ENCODE measurements around the gene ANLN.
"Not testable (repeated sequence)": the region's sequence is repeated elsewhere in the genome, so short reads cannot be mapped to it uniquely, and the experiment has no call there.

The ANLN gene

DNA sequence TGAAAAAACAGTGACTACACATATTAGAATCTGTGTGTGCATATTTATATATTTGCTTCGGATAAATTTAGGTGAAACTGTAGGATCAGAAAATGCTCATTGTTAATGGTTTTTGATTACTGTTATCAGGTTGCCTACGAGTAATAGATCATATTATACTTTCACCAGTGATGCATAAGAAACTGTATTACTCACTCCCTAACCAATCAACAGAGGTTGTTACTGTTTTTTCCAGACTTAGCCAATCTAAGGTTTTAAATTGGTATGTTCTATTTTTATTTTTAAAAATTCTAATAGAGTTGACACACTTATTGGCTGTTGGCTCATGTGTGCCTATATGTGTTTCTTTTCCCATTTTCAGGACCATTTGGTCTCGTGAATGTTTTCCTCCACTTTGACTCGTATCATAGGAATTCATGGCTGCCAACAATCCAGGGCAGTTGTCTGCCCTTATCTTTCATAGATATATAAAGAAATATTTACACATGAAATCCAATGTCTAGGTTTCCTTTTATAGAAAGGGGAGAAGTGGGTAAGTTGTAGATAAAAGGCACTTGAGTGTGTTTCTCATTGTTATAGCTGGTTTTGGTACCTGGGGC is 59.2 kb downstream of the ANLN start:
- Histone ChIP-seq H3K9me3 (no peaks in the 10 kb centered on the region), H3K27me3 (ENCODE audit: low read depth) (no peaks in the 10 kb centered on the region), H3K4me3 (no peak overlapping the region), H3K4me1 (peaks cover 2% of the 10 kb centered on the region; the same call in 1 of the 2 replicates), H3K36me3 (replicated peaks) (peaks cover 76% of the 10 kb centered on the region)
- in situ Hi-C loops (cut with MboI; ENCODE audit: low sequenced_read_pairs): no loop called here
- no peak for DNase-seq (ENCODE audit: low spot score in 2 of 2)

- H3K9me3 ChIP-seq: no peaks in the 10 kb centered on the region
- no peaks in the 10 kb centered on the region for H3K27me3 ChIP-seq (ENCODE audit: low read depth)
- peaks cover 80% of the 10 kb centered on the region for H3K36me3 ChIP-seq (replicated peaks)
- in situ Hi-C loops (cut with MboI; ENCODE audit: low sequenced_read_pairs): no loop called here
- H3K4me1 ChIP-seq: peaks cover 2% of the 10 kb centered on the region; the same call in 1 of the 2 replicates
- H3K4me3 ChIP-seq: no peak overlapping the region
- no peak for DNase-seq (ENCODE audit: low spot score in 2 of 2)
Observed at GRCh38 chr7:36449685-36450084, 60.0 kb downstream of the ANLN start.

- Histone ChIP-seq H3K4me3 (no peak overlapping the region), H3K9me3 (no peaks in the 10 kb centered on the region), H3K36me3 (replicated peaks) (peaks cover 56% of the 10 kb centered on the region), H3K27me3 (ENCODE audit: low read depth) (no peaks in the 10 kb centered on the region), H3K4me1 (peaks cover 2% of the 10 kb centered on the region; the same call in 1 of the 2 replicates)
- in situ Hi-C loops (cut with MboI; ENCODE audit: low sequenced_read_pairs): no loop called here
- DNase-seq (ENCODE audit: low spot score in 2 of 2): no peak
Observed at GRCh38 chr7:36453769-36454168, 64.1 kb downstream of the ANLN start.

DNA sequence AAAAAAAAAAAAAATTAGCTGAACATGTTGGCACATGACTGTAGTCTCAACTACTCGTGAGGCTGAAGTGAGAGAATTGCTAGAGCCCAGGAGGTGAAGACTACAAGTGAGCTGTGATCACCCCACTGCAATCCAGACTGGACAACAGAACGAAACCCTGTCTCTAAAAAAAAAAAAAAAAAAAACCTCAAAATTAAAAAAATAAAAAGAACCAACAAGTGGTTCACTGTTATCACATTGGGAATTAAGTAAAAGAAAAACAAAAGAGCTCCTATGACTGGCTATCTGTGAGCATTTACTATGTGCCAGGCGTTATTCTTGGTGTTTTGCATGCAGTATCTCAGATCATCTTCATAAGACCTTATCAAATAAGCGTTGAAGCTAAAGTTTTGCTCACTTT is 66.0 kb downstream of the ANLN start:
- Histone ChIP-seq H3K4me1 (peaks cover 2% of the 10 kb centered on the region; the same call in 1 of the 2 replicates), H3K27me3 (ENCODE audit: low read depth) (no peaks in the 10 kb centered on the region), H3K36me3 (replicated peaks) (peaks cover 37% of the 10 kb centered on the region), H3K4me3 (no peak overlapping the region), H3K9me3 (no peaks in the 10 kb centered on the region)
- no peak for DNase-seq (ENCODE audit: low spot score in 2 of 2)
- in situ Hi-C loops (cut with MboI; ENCODE audit: low sequenced_read_pairs): no loop called here

GRCh38 chr7:36456138-36456537 is 66.5 kb downstream of the ANLN start:
- no peaks in the 10 kb centered on the region for H3K9me3 ChIP-seq
- no peaks in the 10 kb centered on the region for H3K27me3 ChIP-seq (ENCODE audit: low read depth)
- in situ Hi-C loops (cut with MboI; ENCODE audit: low sequenced_read_pairs): no loop called here
- no peak for DNase-seq (ENCODE audit: low spot score in 2 of 2)
- no peak overlapping the region for H3K4me3 ChIP-seq
- H3K36me3 ChIP-seq (replicated peaks): peaks cover 32% of the 10 kb centered on the region
- H3K4me1 ChIP-seq: peaks cover 2% of the 10 kb centered on the region; the same call in 1 of the 2 replicates

DNA sequence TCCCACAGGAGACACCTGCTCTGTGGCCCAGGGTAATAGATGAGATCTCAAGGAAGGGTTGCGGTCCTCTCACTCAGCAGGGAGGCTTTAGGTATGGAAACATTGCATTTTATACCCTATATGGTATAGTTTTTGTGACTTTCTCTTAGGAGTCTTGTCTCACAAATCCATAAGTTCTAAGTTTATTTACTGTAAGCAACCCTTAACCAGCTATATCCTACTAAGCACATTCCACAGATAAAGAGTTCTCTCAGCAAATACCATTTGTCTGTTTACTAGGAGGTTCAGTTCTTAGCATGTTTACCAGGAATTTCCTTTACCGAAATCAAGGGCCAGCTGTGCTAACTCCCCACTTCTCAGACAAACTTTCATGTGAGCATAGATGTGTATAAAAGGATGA is 66.9 kb downstream of the ANLN start:
- DNase-seq (ENCODE audit: low spot score in 2 of 2): no peak
- Histone ChIP-seq H3K4me1 (peaks cover 2% of the 10 kb centered on the region; the same call in 1 of the 2 replicates), H3K36me3 (replicated peaks) (peaks cover 28% of the 10 kb centered on the region), H3K9me3 (no peaks in the 10 kb centered on the region), H3K4me3 (no peak overlapping the region), H3K27me3 (ENCODE audit: low read depth) (no peaks in the 10 kb centered on the region)
- in situ Hi-C loops (cut with MboI; ENCODE audit: low sequenced_read_pairs): no loop called here

- Histone ChIP-seq H3K4me1 (no peaks in the 10 kb centered on the region), H3K9me3 (no peaks in the 10 kb centered on the region), H3K27me3 (ENCODE audit: low read depth) (no peaks in the 10 kb centered on the region), H3K4me3 (no peak overlapping the region), H3K36me3 (replicated peaks) (no peaks in the 10 kb centered on the region; the same call in 1 of the 2 replicates)
- DNase-seq (ENCODE audit: low spot score in 2 of 2): no peak
- in situ Hi-C loops (cut with MboI; ENCODE audit: low sequenced_read_pairs): no loop called here
Observed at GRCh38 chr7:36459236-36459960, 69.7 kb downstream of the ANLN start.

DNA sequence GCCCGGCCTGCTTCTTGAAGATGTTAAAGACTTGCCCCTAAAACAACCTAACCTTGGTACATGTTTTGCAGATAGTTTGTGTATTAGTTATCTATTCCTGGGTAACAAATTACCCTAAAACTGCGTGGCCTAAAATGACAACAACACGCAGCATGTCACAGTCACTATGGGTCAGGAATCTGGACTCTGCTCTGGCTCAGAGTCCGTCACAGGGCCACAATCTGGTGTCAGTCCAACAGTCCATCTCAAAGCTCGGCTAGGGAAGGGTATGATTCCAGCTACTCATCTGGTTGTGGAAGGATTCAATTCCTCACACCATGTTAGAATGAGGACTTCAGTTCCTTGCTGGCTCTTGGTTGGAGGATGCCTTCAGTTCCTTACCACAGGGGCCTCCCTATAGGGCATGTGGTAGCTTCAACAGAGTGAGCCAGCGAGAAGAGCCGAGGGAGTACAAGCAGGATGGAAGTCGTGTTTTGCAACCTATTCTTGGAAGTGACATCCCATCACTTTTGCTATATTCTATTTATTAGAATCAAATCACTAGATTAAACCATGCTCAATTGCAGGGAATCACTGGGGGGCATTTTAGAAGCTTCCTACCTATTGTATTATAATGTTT is 71.3 kb downstream of the ANLN start:
- Histone ChIP-seq H3K27me3 (ENCODE audit: low read depth) (no peaks in the 10 kb centered on the region), H3K9me3 (no peaks in the 10 kb centered on the region), H3K4me3 (no peak overlapping the region), H3K4me1 (no peaks in the 10 kb centered on the region), H3K36me3 (replicated peaks) (no peaks in the 10 kb centered on the region)
- in situ Hi-C loops (cut with MboI; ENCODE audit: low sequenced_read_pairs): no loop called here
- no peak for DNase-seq (ENCODE audit: low spot score in 2 of 2)

GRCh38 chr7:36462551-36463137 is 73.0 kb downstream of the ANLN start:
- Histone ChIP-seq H3K36me3 (replicated peaks) (no peaks in the 10 kb centered on the region), H3K4me3 (no peak overlapping the region), H3K27me3 (ENCODE audit: low read depth) (no peaks in the 10 kb centered on the region), H3K9me3 (no peaks in the 10 kb centered on the region), H3K4me1 (no peaks in the 10 kb centered on the region)
- DNase-seq (ENCODE audit: low spot score in 2 of 2): no peak
- in situ Hi-C loops (cut with MboI; ENCODE audit: low sequenced_read_pairs): no loop called here

GRCh38 chr7:36464271-36464670 is 74.6 kb downstream of the ANLN start:
- H3K9me3 ChIP-seq: no peaks in the 10 kb centered on the region
- in situ Hi-C loops (cut with MboI; ENCODE audit: low sequenced_read_pairs): no loop called here
- no peaks in the 10 kb centered on the region for H3K27me3 ChIP-seq (ENCODE audit: low read depth)
- no peak for DNase-seq (ENCODE audit: low spot score in 2 of 2)
- no peak overlapping the region for H3K4me3 ChIP-seq
- H3K36me3 ChIP-seq (replicated peaks): no peaks in the 10 kb centered on the region
- H3K4me1 ChIP-seq: no peaks in the 10 kb centered on the region

GRCh38 chr7:36466001-36466400 is 76.3 kb downstream of the ANLN start:
- H3K9me3 ChIP-seq; H3K4me3 ChIP-seq; DNase-seq (ENCODE audit: low spot score in 2 of 2); in situ Hi-C loops (cut with MboI; ENCODE audit: low sequenced_read_pairs); H3K36me3 ChIP-seq (replicated peaks); H3K4me1 ChIP-seq; H3K27me3 ChIP-seq (ENCODE audit: low read depth): not testable (repeated sequence)

DNA sequence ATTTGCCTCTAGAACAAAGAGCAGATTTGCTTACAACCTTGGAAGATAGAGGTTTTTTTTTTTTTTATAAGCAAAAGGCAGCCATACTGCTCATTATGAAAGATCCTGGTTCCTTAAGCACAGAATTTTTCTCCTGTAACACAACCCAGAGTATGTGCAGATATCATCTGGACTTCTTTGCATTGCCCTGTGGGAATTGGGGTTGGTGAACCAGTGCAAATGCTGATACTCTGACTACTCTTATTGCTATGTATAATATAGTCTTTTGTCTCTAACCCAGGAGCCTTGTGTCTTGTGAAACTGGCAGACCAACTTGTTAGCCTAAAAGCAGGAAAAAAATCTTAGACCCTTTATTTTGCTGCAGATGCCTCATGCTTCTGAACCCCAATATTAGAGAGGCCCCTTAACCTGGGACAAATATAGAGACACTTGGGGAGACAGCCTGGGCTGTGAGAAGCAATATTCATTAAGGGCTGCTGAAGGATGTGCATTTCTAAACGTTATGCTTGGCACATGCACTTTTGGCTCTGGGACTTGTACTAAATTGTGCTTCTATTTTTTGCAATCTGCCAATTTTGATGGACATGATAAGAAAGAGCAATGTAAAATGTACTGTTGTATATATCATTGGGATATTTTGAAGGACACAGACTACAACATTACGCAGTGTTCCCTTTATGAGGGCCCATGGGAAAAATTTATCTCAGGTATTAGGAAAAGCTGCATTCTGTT is 78.9 kb downstream of the ANLN start:
- in situ Hi-C loops (cut with MboI; ENCODE audit: low sequenced_read_pairs): no loop called here
- no peak overlapping the region for H3K4me3 ChIP-seq

GRCh38 chr7:36469236-36469635 is 79.6 kb downstream of the ANLN start:
- no peak for DNase-seq (ENCODE audit: low spot score in 2 of 2)
- H3K9me3 ChIP-seq: no peaks in the 10 kb centered on the region
- in situ Hi-C loops (cut with MboI; ENCODE audit: low sequenced_read_pairs): no loop called here
- no peaks in the 10 kb centered on the region for H3K27me3 ChIP-seq (ENCODE audit: low read depth)
- no peak overlapping the region for H3K4me3 ChIP-seq
- no peaks in the 10 kb centered on the region for H3K36me3 ChIP-seq (replicated peaks)
- H3K4me1 ChIP-seq: no peaks in the 10 kb centered on the region

More for the DNA sequence above, 78.9 kb downstream of the ANLN start:
- Histone ChIP-seq H3K4me1 (no peaks in the 10 kb centered on the region), H3K36me3 (replicated peaks) (no peaks in the 10 kb centered on the region), H3K27me3 (ENCODE audit: low read depth) (no peaks in the 10 kb centered on the region), H3K9me3 (no peaks in the 10 kb centered on the region)
- DNase-seq (ENCODE audit: low spot score in 2 of 2): no peak

Measured in HAP-1 (cell line).